Fibroblast of lung (primary cell): ENCODE data around the gene PPP2R5D.

ENCODE experiments used
- EZH2 ChIP-seq: IDR thresholded peaks from 2 replicates; pipeline ENCODE4 v1.5.1; 2012; ENCODE audit warnings: low read length, control low read depth, mild to moderate bottlenecking; ENCODE audit errors: missing control alignments
- TF ChIP-seq, protein P1 (sequence below), 2 donors: IDR thresholded peaks in 1 of 2; conservative IDR thresholded peaks in 1 of 2; 1 replicate in 1 of 2; 2 replicates in 1 of 2; pipeline ENCODE4 v1.5.1; 2011 to 2012; ENCODE audit warnings: low read length in 2 of 2, control low read depth in 1 of 2, inconsistent platforms in 1 of 2, low read depth in 1 of 2, mild to moderate bottlenecking in 1 of 2

DNA sequence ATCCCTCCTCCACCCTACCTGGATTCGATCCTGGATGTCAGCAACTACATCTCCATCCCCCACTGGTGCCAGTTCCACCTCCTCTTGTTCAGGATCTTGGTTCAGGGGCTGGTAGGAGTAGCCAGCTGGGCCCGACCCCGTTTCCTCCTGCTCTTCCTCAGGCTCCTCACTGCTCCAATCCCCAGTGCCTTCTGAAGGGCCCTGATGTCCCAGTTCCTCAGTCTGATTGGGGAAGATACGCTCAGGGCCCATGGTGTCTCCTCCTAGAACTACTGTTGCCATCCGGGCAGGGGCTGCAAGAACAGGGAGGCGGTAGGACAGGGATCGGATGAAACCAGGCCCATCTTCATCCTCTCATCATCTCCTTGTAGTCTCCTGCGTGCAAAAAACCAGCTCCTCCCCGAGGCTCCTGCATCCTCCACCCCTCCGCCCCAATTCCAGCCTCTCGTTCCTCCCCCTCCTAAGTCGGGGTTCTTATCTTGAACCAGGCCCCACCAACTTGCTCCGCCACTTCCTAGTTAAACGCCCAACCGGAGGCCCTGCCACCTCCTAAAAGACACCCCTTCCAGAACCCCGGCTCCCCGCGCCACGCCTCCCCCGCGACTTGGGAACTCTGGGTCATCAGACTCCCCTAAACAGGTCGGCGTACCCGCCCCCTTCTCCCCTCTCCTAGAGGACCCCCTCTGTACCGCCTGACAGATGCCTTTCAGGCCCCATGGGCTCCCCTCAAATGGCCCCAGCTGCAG, 28.9 kb downstream of the PPP2R5D start:
- TF ChIP-seq, protein P1, sequence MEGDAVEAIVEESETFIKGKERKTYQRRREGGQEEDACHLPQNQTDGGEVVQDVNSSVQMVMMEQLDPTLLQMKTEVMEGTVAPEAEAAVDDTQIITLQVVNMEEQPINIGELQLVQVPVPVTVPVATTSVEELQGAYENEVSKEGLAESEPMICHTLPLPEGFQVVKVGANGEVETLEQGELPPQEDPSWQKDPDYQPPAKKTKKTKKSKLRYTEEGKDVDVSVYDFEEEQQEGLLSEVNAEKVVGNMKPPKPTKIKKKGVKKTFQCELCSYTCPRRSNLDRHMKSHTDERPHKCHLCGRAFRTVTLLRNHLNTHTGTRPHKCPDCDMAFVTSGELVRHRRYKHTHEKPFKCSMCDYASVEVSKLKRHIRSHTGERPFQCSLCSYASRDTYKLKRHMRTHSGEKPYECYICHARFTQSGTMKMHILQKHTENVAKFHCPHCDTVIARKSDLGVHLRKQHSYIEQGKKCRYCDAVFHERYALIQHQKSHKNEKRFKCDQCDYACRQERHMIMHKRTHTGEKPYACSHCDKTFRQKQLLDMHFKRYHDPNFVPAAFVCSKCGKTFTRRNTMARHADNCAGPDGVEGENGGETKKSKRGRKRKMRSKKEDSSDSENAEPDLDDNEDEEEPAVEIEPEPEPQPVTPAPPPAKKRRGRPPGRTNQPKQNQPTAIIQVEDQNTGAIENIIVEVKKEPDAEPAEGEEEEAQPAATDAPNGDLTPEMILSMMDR (conservative IDR thresholded peaks at IDR 0.05 in 1 of 2, IDR thresholded peaks at IDR 0.05 in 1 of 2; ENCODE audit: low read depth in 1 of 2, low read length in 2 of 2): no peak
- no peak for TF ChIP-seq EZH2
